ENCODE results near the gene KICS2.
"Not testable (repeated sequence)": the region's sequence is repeated elsewhere in the genome, so short reads cannot be mapped to it uniquely, and the experiment has no call there.

KICS2 gene

GRCh38 chr12:64219145-64219544, 3.0 kb downstream of the KICS2 start:
- TF ChIP-seq CTCF (IDR thresholded peaks at IDR 0.05; ENCODE audit: borderline replicate concordance, insufficient read depth, low read depth, low read length): no peak
- no peak overlapping the region for H3K4me3 ChIP-seq (ENCODE audit: low read depth, low read length)

GRCh38 chr12:64218597-64218996, 3.5 kb downstream of the KICS2 start:
- no peak overlapping the region for H3K4me3 ChIP-seq (ENCODE audit: low read depth, low read length)
- TF ChIP-seq CTCF (IDR thresholded peaks at IDR 0.05; ENCODE audit: borderline replicate concordance, insufficient read depth, low read depth, low read length): no peak

GRCh38 chr12:64217643-64218042, 4.5 kb downstream of the KICS2 start:
- not testable (repeated sequence) for H3K4me3 ChIP-seq (ENCODE audit: low read depth, low read length)

GRCh38 chr12:64216239-64216638, 5.9 kb downstream of the KICS2 start:
- TF ChIP-seq CTCF (IDR thresholded peaks at IDR 0.05; ENCODE audit: borderline replicate concordance, insufficient read depth, low read depth, low read length): no peak
- no peak overlapping the region for H3K4me3 ChIP-seq (ENCODE audit: low read depth, low read length)

GRCh38 chr12:64212119-64212746, 9.9 kb downstream of the KICS2 start:
- no peak for TF ChIP-seq CTCF (IDR thresholded peaks at IDR 0.05; ENCODE audit: borderline replicate concordance, insufficient read depth, low read depth, low read length)
- H3K4me3 ChIP-seq (ENCODE audit: low read depth, low read length): no peak overlapping the region

- no peak for TF ChIP-seq CTCF (IDR thresholded peaks at IDR 0.05; ENCODE audit: borderline replicate concordance, insufficient read depth, low read depth, low read length)
- H3K4me3 ChIP-seq (ENCODE audit: low read depth, low read length): no peak overlapping the region
These were observed 14.6 kb downstream of the KICS2 start for GRCh38 chr12:64207453-64207852.

GRCh38 chr12:64205542-64205941, 16.6 kb downstream of the KICS2 start:
- TF ChIP-seq CTCF (IDR thresholded peaks at IDR 0.05; ENCODE audit: borderline replicate concordance, insufficient read depth, low read depth, low read length): no peak

GRCh38 chr12:64203775-64204174, 18.3 kb downstream of the KICS2 start:
- TF ChIP-seq CTCF (IDR thresholded peaks at IDR 0.05; ENCODE audit: borderline replicate concordance, insufficient read depth, low read depth, low read length): no peak
- H3K4me3 ChIP-seq (ENCODE audit: low read depth, low read length): no peak overlapping the region

More at GRCh38 chr12:64205542-64205941, 16.6 kb downstream of the KICS2 start:
- H3K4me3 ChIP-seq (ENCODE audit: low read depth, low read length): no peak overlapping the region

Data from GM12875 (cell line).